Hepatocyte (in vitro differentiated cells): ENCODE measurements around the gene CDK6. TPM values are rescaled to one million over a fixed set of nuclear protein-coding genes. Genes with fewer than 3 reads are reported as not detected.
"Not testable (repeated sequence)": the region's sequence is repeated elsewhere in the genome, so short reads cannot be mapped to it uniquely, and the experiment has no call there.

Experiments used
- DNase-seq: peaks from one replicate; pipeline ENCODE4 v3.0.0-alpha.2; 2016; ENCODE audit warnings: low spot score
- H2AFZ ChIP-seq: fragments of 200-600 bp; sonication (generic); 2 replicates; pipeline ENCODE4 v1.6.0; 2016; ENCODE audit warnings: antibody characterized with exemption, mild to moderate bottlenecking
- H3K27ac ChIP-seq: fragments of 200-600 bp; sonication (generic); 2 replicates; pipeline ENCODE4 v1.5.1; 2016; ENCODE audit warnings: mild to moderate bottlenecking
- H3K27me3 ChIP-seq: fragments of 200-600 bp; sonication (generic); 2 replicates; pipeline ENCODE4 v1.6.1; 2016
- H3K36me3 ChIP-seq: fragments of 200-600 bp; sonication (generic); replicated peaks from 2 replicates; pipeline ENCODE4 v1.5.1; 2016; ENCODE audit warnings: low read depth; ENCODE audit not compliant: insufficient read depth
- H3K4me1 ChIP-seq: fragments of 200-600 bp; sonication (generic); 2 replicates; pipeline ENCODE4 v1.5.1; 2016; ENCODE audit warnings: mild to moderate bottlenecking, moderate library complexity; ENCODE audit not compliant: insufficient read depth
- H3K4me2 ChIP-seq: fragments of 200-600 bp; sonication (generic); 2 replicates; pipeline ENCODE4 v1.6.0; 2016
- H3K4me3 ChIP-seq: fragments of 200-600 bp; sonication (generic); 2 replicates; pipeline ENCODE4 v1.5.1; 2016; ENCODE audit warnings: mild to moderate bottlenecking
- H3K79me2 ChIP-seq: fragments of 200-600 bp; sonication (generic); 2 replicates; pipeline ENCODE4 v1.6.0; 2017; ENCODE audit warnings: mild to moderate bottlenecking
- H3K9me2 ChIP-seq: fragments of 200-600 bp; sonication (generic); replicated peaks from 2 replicates; pipeline ENCODE4 v1.6.0; 2017; ENCODE audit warnings: mild to moderate bottlenecking; ENCODE audit not compliant: insufficient read depth
- H3K9me3 ChIP-seq: fragments of 200-600 bp; sonication (generic); 2 replicates; pipeline ENCODE4 v1.5.1; 2016; ENCODE audit warnings: low read depth, mild to moderate bottlenecking
- H4K20me1 ChIP-seq: fragments of 200-600 bp; sonication (generic); 2 replicates; pipeline ENCODE4 v1.6.0; 2016; ENCODE audit warnings: mild to moderate bottlenecking; ENCODE audit not compliant: insufficient read depth, poor library complexity, severe bottlenecking
- CTCF ChIP-seq: fragments of 200-600 bp; sonication (generic); IDR thresholded peaks from 2 replicates; pipeline ENCODE4 v1.5.1; 2016; ENCODE audit warnings: antibody characterized with exemption, mild to moderate bottlenecking; ENCODE audit not compliant: poor library complexity
- EZH2 ChIP-seq: fragments of 200-600 bp; sonication (generic); IDR thresholded peaks from 2 replicates; pipeline ENCODE4 v1.6.1; 2016; ENCODE audit warnings: antibody characterized with exemption, mild to moderate bottlenecking, borderline replicate concordance
- EZH2phosphoT487 ChIP-seq: fragments of 200-600 bp; sonication (generic); IDR thresholded peaks from one replicate; pipeline ENCODE4 v1.6.1; 2018; ENCODE audit warnings: antibody characterized with exemption, mild to moderate bottlenecking, low read depth, moderate library complexity; ENCODE audit not compliant: unreplicated experiment, severe bottlenecking
- WGBS: methylation state at CpG from one replicate; pipeline ENCODE4 v1.1.6; 2016; ENCODE audit warnings: low lambda C conversion rate; ENCODE audit errors: missing lambda C conversion rate; 5-methylcytosine and 5-hydroxymethylcytosine counted together
- polyA plus RNA-seq: library from polyadenylated mRNA; unstranded; fragments of >200 nt; fragmentation: Nextera tagmentation; extraction: Ambion mirVana; gene quantifications from 2 replicates; pipeline ENCODE4 v1.2.1, GENCODE V29; 2016
- total RNA-seq: library from RNA; depleted of rRNA; stranded (reverse); fragments of >200 nt; gene quantifications from 2 replicates; pipeline ENCODE4 v1.2.3, GENCODE V29; 2014

CDK6 gene
- total and polyA plus RNA-seq, 2 experiments from 2014 or later: 18.7 to 64.5 TPM

- H3K4me3 ChIP-seq: no peak overlapping the region
- no peaks in the 10 kb centered on the region for H3K9me2 ChIP-seq
- H4K20me1 ChIP-seq: no peaks in the 10 kb centered on the region
- no peaks in the 10 kb centered on the region for H3K27me3 ChIP-seq
- DNase-seq: no peak
- no peak overlapping the region for H3K27ac ChIP-seq
- no peaks in the 10 kb centered on the region for H3K4me1 ChIP-seq
- no peak overlapping the region for H2AFZ ChIP-seq
- no peaks in the 10 kb centered on the region for H3K36me3 ChIP-seq
- TF ChIP-seq EZH2phosphoT487 (no peak), EZH2 (no peak), CTCF (no peak)
- H3K79me2 ChIP-seq: no peaks in the 10 kb centered on the region
- no peaks in the 10 kb centered on the region for H3K9me3 ChIP-seq
- no peak overlapping the region for H3K4me2 ChIP-seq
These were observed 36.3 kb upstream of the CDK6 start for GRCh38 chr7:92872701-92873100.

- DNase-seq: no peak
These were observed 32.4 kb upstream of the CDK6 start for GRCh38 chr7:92868683-92869293.

GRCh38 chr7:92864169-92864568, 27.8 kb upstream of the CDK6 start:
- H3K36me3 ChIP-seq, H3K4me2 ChIP-seq, H2AFZ ChIP-seq, H3K4me1 ChIP-seq, H3K4me3 ChIP-seq, H3K9me3 ChIP-seq, DNase-seq, H4K20me1 ChIP-seq, H3K79me2 ChIP-seq, H3K27me3 ChIP-seq, H3K27ac ChIP-seq, H3K9me2 ChIP-seq: not testable (repeated sequence)
- 60% methylated on average over 5 of the region's 5 CpGs for WGBS

More at GRCh38 chr7:92868683-92869293, 32.4 kb upstream of the CDK6 start:
- Histone ChIP-seq H3K79me2 (no peaks in the 10 kb centered on the region), H4K20me1 (no peaks in the 10 kb centered on the region), H3K36me3 (no peaks in the 10 kb centered on the region), H2AFZ (no peak overlapping the region), H3K27ac (no peak overlapping the region), H3K4me1 (no peaks in the 10 kb centered on the region), H3K4me3 (no peak overlapping the region), H3K27me3 (no peaks in the 10 kb centered on the region), H3K9me2 (no peaks in the 10 kb centered on the region), H3K4me2 (no peak overlapping the region), H3K9me3 (no peaks in the 10 kb centered on the region)
- TF ChIP-seq EZH2 (no peak), CTCF (no peak), EZH2phosphoT487 (no peak)

- Histone ChIP-seq H2AFZ (no peak overlapping the region), H3K4me1 (no peaks in the 10 kb centered on the region), H3K79me2 (no peaks in the 10 kb centered on the region), H4K20me1 (no peaks in the 10 kb centered on the region), H3K9me3 (no peaks in the 10 kb centered on the region), H3K4me2 (no peak overlapping the region), H3K27me3 (no peaks in the 10 kb centered on the region), H3K36me3 (no peaks in the 10 kb centered on the region), H3K27ac (no peak overlapping the region), H3K9me2 (no peaks in the 10 kb centered on the region), H3K4me3 (no peak overlapping the region)
- TF ChIP-seq CTCF: no peak
- TF ChIP-seq EZH2: no peak
- no peak for TF ChIP-seq EZH2phosphoT487
- no peak for DNase-seq
- 96% methylated on average over 2 of the region's 2 CpGs for WGBS
These were observed 20.1 kb upstream of the CDK6 start for GRCh38 chr7:92856436-92856835.
